ENCODE measurements around the gene DIP2C.

DIP2C gene

DNA sequence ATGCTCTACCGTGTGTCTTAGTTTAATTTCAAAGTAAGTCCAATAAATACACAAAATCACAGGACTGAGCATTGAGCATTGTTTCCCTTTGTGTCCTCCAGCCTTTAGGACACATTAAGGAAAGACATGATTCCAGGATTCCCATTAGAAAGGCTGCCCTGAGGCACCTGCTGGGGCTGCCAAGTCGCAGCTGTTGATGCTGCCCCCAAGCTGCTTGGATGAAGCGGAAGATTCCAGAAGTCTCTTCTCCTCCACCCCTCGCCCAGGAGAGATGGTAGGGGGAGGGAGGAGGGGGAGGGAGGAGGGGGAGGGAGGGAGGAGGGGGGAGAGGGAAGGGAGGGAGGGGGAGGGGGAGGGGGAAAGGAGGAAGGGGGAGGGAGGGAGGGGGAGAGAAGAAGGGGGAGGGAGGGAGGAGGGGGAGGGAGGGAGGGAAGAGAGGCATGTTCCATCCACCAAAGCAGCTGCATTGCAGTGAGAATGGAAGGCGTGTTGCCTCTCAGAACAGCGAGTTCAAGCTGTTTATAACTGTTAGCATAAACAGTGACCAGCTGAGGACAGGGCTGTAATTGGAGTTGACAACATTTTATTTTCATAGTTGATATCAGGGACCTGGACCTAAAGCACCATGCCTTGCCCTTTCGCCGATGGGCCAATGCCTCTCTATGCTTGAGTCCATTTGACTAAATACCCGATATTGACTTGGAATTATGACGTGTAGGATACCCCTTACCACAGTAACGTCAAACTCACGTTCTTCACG, 67.3 kb downstream of the DIP2C start:
- H3K27me3 ChIP-seq (replicated peaks) = no peaks in the 10 kb centered on the region
- DNase-seq = no peak
- no peaks in the 10 kb centered on the region for H3K36me3 ChIP-seq (replicated peaks)
- in situ Hi-C loops (cut with HindIII; ENCODE audit: low pct_ligation_motif_present, low sequenced_read_pairs) = no loop called here
- TF ChIP-seq, protein P1, sequence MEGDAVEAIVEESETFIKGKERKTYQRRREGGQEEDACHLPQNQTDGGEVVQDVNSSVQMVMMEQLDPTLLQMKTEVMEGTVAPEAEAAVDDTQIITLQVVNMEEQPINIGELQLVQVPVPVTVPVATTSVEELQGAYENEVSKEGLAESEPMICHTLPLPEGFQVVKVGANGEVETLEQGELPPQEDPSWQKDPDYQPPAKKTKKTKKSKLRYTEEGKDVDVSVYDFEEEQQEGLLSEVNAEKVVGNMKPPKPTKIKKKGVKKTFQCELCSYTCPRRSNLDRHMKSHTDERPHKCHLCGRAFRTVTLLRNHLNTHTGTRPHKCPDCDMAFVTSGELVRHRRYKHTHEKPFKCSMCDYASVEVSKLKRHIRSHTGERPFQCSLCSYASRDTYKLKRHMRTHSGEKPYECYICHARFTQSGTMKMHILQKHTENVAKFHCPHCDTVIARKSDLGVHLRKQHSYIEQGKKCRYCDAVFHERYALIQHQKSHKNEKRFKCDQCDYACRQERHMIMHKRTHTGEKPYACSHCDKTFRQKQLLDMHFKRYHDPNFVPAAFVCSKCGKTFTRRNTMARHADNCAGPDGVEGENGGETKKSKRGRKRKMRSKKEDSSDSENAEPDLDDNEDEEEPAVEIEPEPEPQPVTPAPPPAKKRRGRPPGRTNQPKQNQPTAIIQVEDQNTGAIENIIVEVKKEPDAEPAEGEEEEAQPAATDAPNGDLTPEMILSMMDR (IDR thresholded peaks at IDR 0.05; ENCODE audit: low read depth, low read length, missing control alignments) = no peak
- no peak overlapping the region for H3K4me3 ChIP-seq (ENCODE audit: low read depth, low read length)
- no peak overlapping the region for H3K27ac ChIP-seq

DNA sequence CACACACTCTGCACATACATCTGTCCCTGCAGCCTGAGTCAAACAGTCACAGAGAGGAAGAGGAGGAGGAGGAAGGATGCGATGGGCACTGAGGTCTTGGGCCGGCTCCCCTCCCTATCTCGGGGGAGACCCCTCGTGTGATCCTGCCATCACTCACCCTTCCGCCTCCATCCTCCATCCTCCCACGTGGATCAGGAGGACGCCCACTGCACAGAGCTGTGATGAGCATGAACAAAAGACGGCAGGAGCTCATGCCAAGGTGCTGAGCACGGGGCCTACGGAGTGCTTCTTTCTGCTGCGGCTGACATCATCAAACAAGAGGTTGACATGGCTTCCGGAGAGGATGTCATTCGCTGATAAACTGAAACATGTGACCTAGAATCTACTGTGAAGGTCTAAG, 68.0 kb downstream of the DIP2C start:
- TF ChIP-seq, protein P1 (IDR thresholded peaks at IDR 0.05; ENCODE audit: low read depth, low read length, missing control alignments) = no peak
- Histone ChIP-seq H3K4me3 (ENCODE audit: low read depth, low read length) (no peak overlapping the region), H3K36me3 (replicated peaks) (no peaks in the 10 kb centered on the region), H3K27ac (no peak overlapping the region), H3K27me3 (replicated peaks) (no peaks in the 10 kb centered on the region)
- no peak for DNase-seq
- in situ Hi-C loops (cut with HindIII; ENCODE audit: low pct_ligation_motif_present, low sequenced_read_pairs) = no loop called here

DNA sequence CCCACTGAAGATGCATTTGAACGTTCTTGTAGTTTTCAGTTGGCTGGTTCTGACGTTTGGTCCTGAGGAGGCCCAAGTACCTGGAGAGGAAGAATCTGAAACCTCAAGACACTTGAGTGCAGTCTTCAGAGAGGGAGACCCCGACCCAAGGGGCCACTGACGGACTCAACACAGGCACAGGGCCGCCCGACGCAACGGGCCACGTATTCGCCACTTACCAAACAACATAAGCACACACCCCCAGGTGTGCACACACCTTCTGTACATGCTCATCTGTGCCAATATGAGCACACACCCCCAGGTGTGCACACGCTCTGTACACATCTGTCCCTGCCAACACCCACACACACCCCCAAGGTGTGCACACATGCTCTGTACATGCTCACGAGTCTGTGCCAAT, 68.5 kb downstream of the DIP2C start:
- Histone ChIP-seq H3K4me3 (ENCODE audit: low read depth, low read length) (no peak overlapping the region), H3K27ac (no peak overlapping the region), H3K27me3 (replicated peaks) (no peaks in the 10 kb centered on the region), H3K36me3 (replicated peaks) (no peaks in the 10 kb centered on the region)
- no peak for DNase-seq
- TF ChIP-seq, protein P1 (IDR thresholded peaks at IDR 0.05; ENCODE audit: low read depth, low read length, missing control alignments) = no peak
- in situ Hi-C loops (cut with HindIII; ENCODE audit: low pct_ligation_motif_present, low sequenced_read_pairs) = no loop called here

DNA sequence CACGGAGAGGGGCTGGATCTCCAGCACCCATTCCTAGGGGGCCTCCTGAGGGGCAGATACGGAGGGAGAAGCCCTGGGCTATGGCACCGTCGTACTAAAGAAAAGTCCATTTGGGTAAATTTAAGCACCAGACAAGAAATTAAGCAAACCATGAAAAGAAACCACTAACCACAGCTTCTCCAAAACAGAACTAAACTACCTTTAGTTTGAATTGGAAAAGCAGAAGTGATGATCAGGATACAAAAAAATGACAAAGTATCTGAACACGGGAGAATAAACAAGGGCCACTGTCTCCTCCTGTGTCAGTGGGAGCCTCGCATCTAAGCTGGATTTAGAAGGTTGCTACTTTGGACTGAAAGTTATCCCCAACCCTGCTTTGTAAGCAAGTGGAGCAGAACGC, 69.1 kb downstream of the DIP2C start:
- H3K27me3 ChIP-seq (replicated peaks) = no peaks in the 10 kb centered on the region
- DNase-seq = no peak
- H3K27ac ChIP-seq = no peak overlapping the region
- TF ChIP-seq, protein P1 (IDR thresholded peaks at IDR 0.05; ENCODE audit: low read depth, low read length, missing control alignments) = no peak
- H3K4me3 ChIP-seq (ENCODE audit: low read depth, low read length) = no peak overlapping the region
- in situ Hi-C loops (cut with HindIII; ENCODE audit: low pct_ligation_motif_present, low sequenced_read_pairs) = no loop called here
- H3K36me3 ChIP-seq (replicated peaks) = no peaks in the 10 kb centered on the region

DNA sequence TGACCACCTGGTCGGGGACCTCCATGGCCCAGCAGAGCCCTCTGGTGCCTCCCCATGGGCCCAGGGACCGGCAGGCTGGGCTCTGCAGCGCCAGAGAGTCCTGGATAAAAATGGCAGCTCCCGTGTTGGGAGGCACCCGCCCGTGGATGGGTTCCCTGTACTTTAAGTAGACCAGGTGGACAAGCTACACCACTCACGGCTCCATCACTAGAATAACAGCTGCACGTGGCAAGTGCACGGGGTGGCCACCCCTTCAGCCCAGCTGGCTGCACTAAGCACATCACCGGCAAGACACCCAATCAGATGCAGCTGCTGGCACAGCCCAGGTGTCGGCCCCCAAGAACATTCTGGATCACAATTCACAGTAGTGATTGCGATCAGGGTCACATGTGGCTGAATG, 69.8 kb downstream of the DIP2C start:
- H3K4me3 ChIP-seq (ENCODE audit: low read depth, low read length) = no peak overlapping the region
- no peaks in the 10 kb centered on the region for H3K27me3 ChIP-seq (replicated peaks)
- no peak for DNase-seq
- no peak overlapping the region for H3K27ac ChIP-seq
- TF ChIP-seq, protein P1 (IDR thresholded peaks at IDR 0.05; ENCODE audit: low read depth, low read length, missing control alignments) = no peak
- in situ Hi-C loops (cut with HindIII; ENCODE audit: low pct_ligation_motif_present, low sequenced_read_pairs) = no loop called here
- H3K36me3 ChIP-seq (replicated peaks) = no peaks in the 10 kb centered on the region

Measured in brain microvascular endothelial cell (primary cell).